Pancreas (tissue), 10 donors: ENCODE results near the gene CCNF. TPM values are rescaled to one million over a fixed set of nuclear protein-coding genes. Genes with fewer than 3 reads are reported as not detected.

Experiments
- ATAC-seq, 4 donors: fragments of 200-7000 bp; cut with Tn5 transposase; one replicate each; pipeline versions ENCODE4 v1.8.0 to v1.9.1; 2020; ENCODE audit warnings: mild to moderate bottlenecking in 4 of 4, moderate library complexity in 4 of 4
- DNase-seq, 6 donors: peaks; one replicate each; pipeline ENCODE4 v3.0.0-alpha.2; 2020
- FAIRE-seq: peaks from 2 replicates; lab custom pipeline; 2012; peaks lifted over from hg19 to GRCh38; lab: Jason Lieb, UNC
- H3K27ac ChIP-seq, 4 donors: fragments of 200-600 bp; sonication (generic); 1 replicate in 3 of 4; 2 replicates in 1 of 4; pipeline versions ENCODE4 v1.5.0 to v1.8.0; 2020
- H3K27me3 ChIP-seq, 4 donors: fragments of 200-600 bp; one replicate each; pipeline ENCODE4 v1.8.0; 2021
- H3K36me3 ChIP-seq, 3 donors: fragments of 200-600 bp; sonication (generic) in 1 of 3; one replicate each; pipeline versions ENCODE4 v1.5.0 to v1.8.0; 2020 to 2021
- H3K4me1 ChIP-seq, 3 donors: fragments of 200-600 bp; one replicate each; pipeline ENCODE4 v1.8.0; 2021
- H3K4me3 ChIP-seq, 4 donors: fragments of 200-600 bp; sonication (generic) in 2 of 4; one replicate each; pipeline versions ENCODE4 v1.5.0 to v1.8.0; 2020 to 2021
- H3K9me3 ChIP-seq, 4 donors: fragments of 200-600 bp; one replicate each; pipeline ENCODE4 v1.8.0; 2021
- WGBS, 2 donors: extraction: QIAGEN DNeasy Blood & Tissue Kit; methylation state at CpG; one replicate each; pipeline ENCODE4 v1.1.7; 2013; 5-methylcytosine and 5-hydroxymethylcytosine counted together
- intact Hi-C, 3 donors: fragments of 100-400 bp; cut with DNase I; formaldehyde crosslinking; loops; one replicate each; pipeline versions ENCODE4 v1.11.1 to v1.14.2; 2022
- polyA plus RNA-seq, 2 donors: library from polyadenylated mRNA; stranded (reverse); fragments of 200-250 nt; gene quantifications; one replicate each; pipeline ENCODE4 v1.2.3, GENCODE V29; 2013
- total RNA-seq, 6 donors: library from RNA; stranded (reverse); fragmentation: NEBNext Ultra II Directional in 4 of 6; extraction: Animal tissue kit (Norgen Biotek cat#: 25700) in 4 of 6; gene quantifications; one replicate each; pipeline versions ENCODE4 v1.2.1 to v1.2.4, GENCODE V29; 2021 to 2023
- TF ChIP-seq, protein P1 (sequence below), 4 donors: fragments of 200-600 bp; sonication (generic) in 3 of 4; IDR thresholded peaks; one replicate each; pipeline versions ENCODE4 v1.5.0 to v1.8.0; 2021; ENCODE audit warnings: antibody characterized with exemption in 4 of 4
- donor health status: healthy with polysubstance abuse.
- donor health status: DM: no; HTN: no; CAD: no; lungs with moderate emphysema.
- donor health status: DM: no; HTN: no; CAD: no.
- donor health status: control.
- donor health status: control.
- donor health status: Bipolar disorder and iron deficiency.
- donor health status: DM: yes; HTN: yes; CAD: no.
- donor health status: DM: no; HTN: no; CAD: no.
- donor health status: DM: no; HTN: no; CAD: no.
- donor health status: DM: yes; HTN: yes; CAD: no.

CCNF gene
- total and polyA plus RNA-seq, 8 donors = 0.69 to 2.6 (median 1.1) TPM

DNA sequence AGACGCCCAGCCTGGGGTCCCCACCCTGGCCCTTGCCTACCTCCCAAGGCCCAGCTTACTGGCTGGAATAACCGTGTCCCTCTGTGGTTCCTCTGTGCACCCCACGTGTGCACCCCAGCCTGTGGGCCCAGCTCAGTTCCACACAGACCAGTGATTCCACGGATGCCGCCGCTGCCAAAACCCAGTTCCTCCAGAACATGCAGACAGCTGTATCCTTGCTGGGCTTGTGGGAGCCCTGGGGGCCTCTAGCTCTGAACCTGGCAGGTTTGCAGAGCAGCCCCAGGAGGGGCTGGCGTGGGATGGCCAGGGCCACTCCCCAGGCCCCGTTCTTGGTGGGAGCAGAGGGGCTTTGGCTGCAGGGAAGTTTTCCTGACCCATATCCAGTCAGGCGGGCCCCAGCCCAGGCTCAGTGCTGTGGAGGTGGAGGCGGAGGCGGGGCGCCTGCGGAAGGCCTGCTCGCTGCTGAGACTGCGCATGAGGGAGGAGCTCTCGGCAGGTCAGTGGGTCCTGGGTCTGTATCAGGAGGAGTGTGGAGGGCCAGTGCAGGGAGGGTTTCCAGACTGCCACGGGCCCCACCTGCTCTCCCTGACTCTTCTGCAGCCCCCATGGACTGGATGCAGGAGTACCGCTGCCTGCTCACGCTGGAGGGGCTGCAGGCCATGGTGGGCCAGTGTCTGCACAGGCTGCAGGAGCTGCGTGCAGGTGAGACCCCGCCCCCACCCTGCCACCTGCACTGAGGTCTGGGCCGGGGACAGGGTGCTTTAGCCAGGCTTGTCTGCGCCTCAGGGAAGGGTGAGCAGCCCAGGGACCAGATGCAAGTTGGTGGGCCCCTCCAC lies 33.0 kb downstream of the CCNF start:
- FAIRE-seq = no peak
- WGBS, 2 donors = 87 to 92% methylated on average over 23 of the region's 23 CpGs

DNA sequence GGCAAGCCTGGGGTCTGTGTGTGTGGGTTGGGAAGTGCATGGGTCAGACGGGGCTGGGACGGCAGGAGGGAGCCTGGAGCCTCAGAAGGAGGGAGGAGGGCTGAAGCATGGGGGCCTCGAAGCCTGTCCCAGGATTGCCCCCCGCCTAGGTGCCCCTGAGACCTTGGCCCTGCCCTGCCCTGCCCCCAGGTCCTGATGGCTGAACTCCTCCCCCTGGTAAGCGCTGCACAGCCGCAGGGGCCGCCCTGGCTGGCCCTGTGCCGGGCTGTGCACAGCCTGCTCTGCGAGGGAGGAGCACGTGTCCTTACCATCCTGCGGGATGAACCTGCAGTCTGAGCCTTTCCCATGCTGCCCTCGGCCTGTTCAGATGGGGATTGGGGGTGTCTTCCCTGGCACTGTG lies 35.1 kb downstream of the CCNF start:
- H3K27ac ChIP-seq = no peak overlapping the region
- TF ChIP-seq, protein P1, sequence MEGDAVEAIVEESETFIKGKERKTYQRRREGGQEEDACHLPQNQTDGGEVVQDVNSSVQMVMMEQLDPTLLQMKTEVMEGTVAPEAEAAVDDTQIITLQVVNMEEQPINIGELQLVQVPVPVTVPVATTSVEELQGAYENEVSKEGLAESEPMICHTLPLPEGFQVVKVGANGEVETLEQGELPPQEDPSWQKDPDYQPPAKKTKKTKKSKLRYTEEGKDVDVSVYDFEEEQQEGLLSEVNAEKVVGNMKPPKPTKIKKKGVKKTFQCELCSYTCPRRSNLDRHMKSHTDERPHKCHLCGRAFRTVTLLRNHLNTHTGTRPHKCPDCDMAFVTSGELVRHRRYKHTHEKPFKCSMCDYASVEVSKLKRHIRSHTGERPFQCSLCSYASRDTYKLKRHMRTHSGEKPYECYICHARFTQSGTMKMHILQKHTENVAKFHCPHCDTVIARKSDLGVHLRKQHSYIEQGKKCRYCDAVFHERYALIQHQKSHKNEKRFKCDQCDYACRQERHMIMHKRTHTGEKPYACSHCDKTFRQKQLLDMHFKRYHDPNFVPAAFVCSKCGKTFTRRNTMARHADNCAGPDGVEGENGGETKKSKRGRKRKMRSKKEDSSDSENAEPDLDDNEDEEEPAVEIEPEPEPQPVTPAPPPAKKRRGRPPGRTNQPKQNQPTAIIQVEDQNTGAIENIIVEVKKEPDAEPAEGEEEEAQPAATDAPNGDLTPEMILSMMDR (IDR thresholded peaks at IDR 0.05) = no peak
- no peak overlapping the region for H3K4me3 ChIP-seq
- no peaks in the 10 kb centered on the region for H3K36me3 ChIP-seq
- WGBS, 2 donors = 76 to 82% methylated on average over 12 of the region's 12 CpGs
- ATAC-seq (no peak), FAIRE-seq (no peak), DNase-seq (peak in 1 of 6 donors; percentile 55)
- intact Hi-C loops = no loop called here
- no peaks in the 10 kb centered on the region for H3K9me3 ChIP-seq
- no peaks in the 10 kb centered on the region for H3K27me3 ChIP-seq
- peaks cover 0 to 15% (median 0%) of the 10 kb centered on the region in 3 donors for H3K4me1 ChIP-seq

More for the DNA sequence above, 33.0 kb downstream of the CCNF start:
- ATAC-seq (no peak), DNase-seq (peak in 2 of 6 donors; percentile 48 to 63)
- TF ChIP-seq, protein P1 (IDR thresholded peaks at IDR 0.05) = no peak
- Histone ChIP-seq H3K9me3 (no peaks in the 10 kb centered on the region), H3K4me3 (no peak overlapping the region), H3K27me3 (no peaks in the 10 kb centered on the region), H3K4me1 (peaks cover 0 to 8% (median 0%) of the 10 kb centered on the region in 3 donors), H3K36me3 (no peaks in the 10 kb centered on the region), H3K27ac (no peak overlapping the region)
- intact Hi-C loops = no loop called here

DNA sequence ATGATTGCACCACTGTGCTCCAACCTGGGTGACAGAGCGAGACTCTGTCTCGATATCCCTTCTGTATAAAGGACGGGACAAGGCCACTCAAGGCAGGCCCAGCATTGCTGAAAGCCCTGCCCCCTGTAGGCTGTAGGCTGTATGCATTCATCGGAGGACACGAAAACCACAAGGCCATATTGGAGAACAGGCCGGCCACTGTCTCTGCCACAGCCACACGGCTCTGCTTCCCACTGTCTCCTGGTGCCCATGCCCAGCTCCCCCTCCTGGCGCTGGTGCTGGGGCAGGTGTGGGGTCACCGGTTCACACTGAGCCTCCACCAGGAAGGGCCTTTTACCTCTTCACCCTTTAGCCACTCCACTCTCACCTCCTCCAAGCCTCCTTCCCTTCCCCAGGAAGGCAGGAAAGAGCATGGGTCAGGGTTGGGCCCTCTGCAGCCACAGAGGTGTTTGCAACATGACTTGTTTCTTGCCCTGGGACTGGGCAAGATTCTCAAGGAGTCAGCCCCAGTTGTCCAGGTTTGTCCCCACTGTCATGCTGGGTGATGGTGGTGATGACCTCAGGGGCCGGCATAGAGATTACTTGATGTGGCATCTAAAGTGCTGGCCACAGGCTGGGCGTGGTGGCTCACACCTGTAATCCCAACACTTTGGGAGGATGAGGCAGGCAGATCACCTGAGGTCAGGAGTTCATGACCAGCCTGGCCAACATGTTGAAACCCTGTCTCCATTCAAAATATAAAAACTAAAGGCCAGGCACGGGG lies 36.6 kb downstream of the CCNF start:
- FAIRE-seq (no peak), DNase-seq (peak in 1 of 6 donors; percentile 36), ATAC-seq (no peak)
- Histone ChIP-seq H3K4me3 (no peak overlapping the region), H3K27me3 (no peaks in the 10 kb centered on the region), H3K27ac (no peak overlapping the region), H3K36me3 (no peaks in the 10 kb centered on the region), H3K9me3 (no peaks in the 10 kb centered on the region), H3K4me1 (peaks cover 0 to 10% (median 0%) of the 10 kb centered on the region in 3 donors)
- TF ChIP-seq, protein P1 (IDR thresholded peaks at IDR 0.05) = no peak
- intact Hi-C loops = no loop called here
- WGBS, 2 donors = 82 to 90% methylated on average over 12 of the region's 12 CpGs

DNA sequence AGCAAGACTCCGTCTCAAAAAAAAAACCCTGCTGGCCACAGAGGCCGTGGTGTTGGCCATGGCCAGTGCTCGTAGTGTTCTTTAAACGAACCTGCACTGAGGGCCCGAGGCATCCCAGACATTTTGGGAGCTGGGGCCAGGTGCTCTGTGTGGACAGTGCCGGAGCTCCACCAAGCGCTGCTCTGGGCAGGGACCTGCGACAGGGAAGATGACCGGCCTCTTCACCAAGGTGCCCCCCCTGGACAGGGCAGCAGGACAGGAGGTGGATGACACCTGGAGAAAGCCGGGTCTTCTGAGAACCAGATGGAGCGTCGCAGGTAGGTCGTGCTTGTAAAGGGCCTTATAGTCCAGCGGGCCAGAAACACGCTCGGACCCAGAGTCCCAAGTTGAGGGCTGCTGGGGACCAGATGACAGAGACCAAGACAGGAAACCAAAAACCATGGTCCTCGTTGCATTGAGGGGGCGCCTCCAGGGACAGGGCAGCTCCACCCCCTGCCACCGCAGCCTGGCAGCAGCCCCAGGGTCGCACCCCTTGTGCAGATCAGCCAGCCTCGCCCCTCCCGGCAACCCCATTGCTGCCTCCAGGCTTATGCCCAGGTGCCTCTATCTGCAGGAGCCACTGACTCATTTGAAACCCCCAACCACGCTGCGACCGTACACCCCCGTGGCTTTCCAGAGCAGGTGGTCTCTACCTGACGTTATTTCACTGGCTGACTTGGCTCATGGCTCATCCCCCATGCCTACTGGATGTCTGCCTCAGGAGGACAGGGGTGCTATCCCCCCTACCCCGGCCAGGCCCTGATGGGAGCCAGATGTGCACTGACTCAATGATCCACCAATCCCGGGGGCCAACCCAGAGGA lies 37.6 kb downstream of the CCNF start:
- peak overlapping the region in 1 of 4 donors; percentile 58 for H3K4me3 ChIP-seq
- WGBS, 2 donors = 87% methylated on average over 28 to 29 of the region's 29 CpGs
- peaks cover 0 to 19% (median 0%) of the 10 kb centered on the region in 3 donors for H3K4me1 ChIP-seq
- FAIRE-seq (no peak), DNase-seq (peak in 1 of 6 donors; percentile 46), ATAC-seq (no peak)
- H3K27me3 ChIP-seq = peaks cover 0 to 4% (median 0%) of the 10 kb centered on the region in 4 donors
- no peaks in the 10 kb centered on the region for H3K36me3 ChIP-seq
- intact Hi-C loops = no loop called here
- H3K9me3 ChIP-seq = no peaks in the 10 kb centered on the region
- TF ChIP-seq, protein P1 (IDR thresholded peaks at IDR 0.05) = no peak
- no peak overlapping the region for H3K27ac ChIP-seq
